H9 (cell line): ENCODE data around the gene RAB14. TPM values are rescaled to one million over a fixed set of nuclear protein-coding genes. Genes with fewer than 3 reads are reported as not detected.

ENCODE experiments used
- DNase-seq: peaks from one replicate; pipeline ENCODE4 v3.0.0-alpha.2; 2017
- H2AFZ ChIP-seq: one replicate; pipeline ENCODE4 v1.6.1; 2013; ENCODE audit warnings: mild to moderate bottlenecking, low read length, control low read depth, moderate library complexity
- H2AK5ac ChIP-seq: 2 replicates; pipeline ENCODE4 v1.6.1; 2013; ENCODE audit warnings: low read length, control low read depth, mixed read lengths; ENCODE audit not compliant: insufficient read length
- H2BK120ac ChIP-seq: one replicate; pipeline ENCODE4 v1.6.1; 2013; ENCODE audit warnings: low read depth, mild to moderate bottlenecking, low read length, control low read depth, inconsistent platforms; ENCODE audit not compliant: poor library complexity, severe bottlenecking
- H2BK12ac ChIP-seq: 2 replicates; pipeline ENCODE4 v1.6.1; 2013; ENCODE audit warnings: low read length, control low read depth, mixed read lengths, low read depth; ENCODE audit not compliant: insufficient read length
- H2BK15ac ChIP-seq: 2 replicates; pipeline ENCODE4 v1.6.1; 2013; ENCODE audit warnings: low read depth, low read length, control low read depth
- H2BK20ac ChIP-seq: one replicate; pipeline ENCODE4 v1.6.1; 2013; ENCODE audit warnings: low read depth, mild to moderate bottlenecking, low read length, control low read depth, inconsistent platforms; ENCODE audit not compliant: poor library complexity, severe bottlenecking
- H2BK5ac ChIP-seq: 2 replicates; pipeline ENCODE4 v1.6.1; 2013; ENCODE audit warnings: low read length, control low read depth, mixed read lengths; ENCODE audit not compliant: insufficient read length
- H3K14ac ChIP-seq: 2 replicates; pipeline ENCODE4 v1.6.1; 2013; ENCODE audit warnings: low read length, control low read depth; ENCODE audit not compliant: insufficient read depth
- H3K18ac ChIP-seq: 2 replicates; pipeline ENCODE4 v1.6.1; 2013; ENCODE audit warnings: low read depth, mild to moderate bottlenecking, mixed read lengths, low read length, control low read depth; ENCODE audit not compliant: insufficient read length
- H3K23ac ChIP-seq: 2 replicates; pipeline ENCODE4 v1.6.1; 2013; ENCODE audit warnings: low read length, control low read depth, mixed read lengths, low read depth; ENCODE audit not compliant: insufficient read length
- H3K23me2 ChIP-seq: 2 replicates; pipeline ENCODE4 v1.6.1; 2013; ENCODE audit warnings: low read depth, mild to moderate bottlenecking, mixed read lengths, low read length, control low read depth; ENCODE audit not compliant: insufficient read length, poor library complexity, severe bottlenecking
- H3K27ac ChIP-seq: 2 replicates; pipeline ENCODE4 v1.5.1; 2013; ENCODE audit warnings: low read length, control low read depth, mixed read lengths, low read depth; ENCODE audit not compliant: insufficient read length
- H3K27me3 ChIP-seq: 2 replicates; pipeline ENCODE4 v1.6.1; 2013; ENCODE audit warnings: low read length, control low read depth, inconsistent platforms; ENCODE audit not compliant: insufficient read depth
- H3K4ac ChIP-seq: 2 replicates; pipeline ENCODE4 v1.6.1; 2013; ENCODE audit warnings: low read depth, mild to moderate bottlenecking, control low read depth, inconsistent platforms, low read length, moderate library complexity
- H3K4me1 ChIP-seq: 2 replicates; pipeline ENCODE4 v1.6.1; 2013; ENCODE audit warnings: low read length, control low read depth, inconsistent platforms; ENCODE audit not compliant: insufficient read depth
- H3K4me2 ChIP-seq: 2 replicates; pipeline ENCODE4 v1.6.1; 2013; ENCODE audit warnings: low read length, control low read depth, mixed read lengths; ENCODE audit not compliant: insufficient read length, insufficient read depth
- H3K56ac ChIP-seq: 2 replicates; pipeline ENCODE4 v1.6.1; 2013; ENCODE audit warnings: low read depth, mild to moderate bottlenecking, mixed read lengths, low read length, control low read depth; ENCODE audit not compliant: insufficient read length
- H3K79me1 ChIP-seq: 2 replicates; pipeline ENCODE4 v1.6.1; 2013; ENCODE audit warnings: low read depth, mild to moderate bottlenecking, moderate library complexity, low read length, control low read depth, inconsistent platforms; ENCODE audit not compliant: insufficient read depth, poor library complexity, severe bottlenecking
- H3K79me2 ChIP-seq: 2 replicates; pipeline ENCODE4 v1.6.1; 2013; ENCODE audit warnings: low read length, control low read depth, inconsistent platforms; ENCODE audit not compliant: insufficient read depth
- H3K9ac ChIP-seq: 2 replicates; pipeline ENCODE4 v1.6.1; 2013; ENCODE audit warnings: low read length, control low read depth, mixed read lengths; ENCODE audit not compliant: insufficient read length; ENCODE audit errors: extremely low read depth
- H3K9me3 ChIP-seq: one replicate; pipeline ENCODE4 v1.6.1; 2013; ENCODE audit warnings: low read depth, low read length, inconsistent platforms; ENCODE audit not compliant: control insufficient read depth
- H3T11ph ChIP-seq: one replicate; pipeline ENCODE4 v1.6.1; 2013; ENCODE audit warnings: mild to moderate bottlenecking, low read length, control low read depth, inconsistent platforms
- H4K20me1 ChIP-seq: one replicate; pipeline ENCODE4 v1.6.1; 2013; ENCODE audit not compliant: control insufficient read depth, insufficient read length, insufficient read depth
- H4K5ac ChIP-seq: 2 replicates; pipeline ENCODE4 v1.6.1; 2013; ENCODE audit warnings: low read depth, mild to moderate bottlenecking, mixed read lengths, low read length, control low read depth; ENCODE audit not compliant: insufficient read length
- H4K8ac ChIP-seq: replicated peaks from 2 replicates; pipeline ENCODE4 v1.6.1; 2013; ENCODE audit warnings: low read length, control low read depth, mixed read lengths, low read depth; ENCODE audit not compliant: insufficient read length
- H4K91ac ChIP-seq: 2 replicates; pipeline ENCODE4 v1.6.1; 2013; ENCODE audit warnings: low read depth, mild to moderate bottlenecking, moderate library complexity, mixed read lengths, low read length, control low read depth; ENCODE audit not compliant: insufficient read length
- H3K27ac Mint-ChIP-seq, 3 experiments: 2 replicates in 2 of 3; 3 replicates in 1 of 3; pipeline ENCODE4 v1.8.0; 2020 to 2021; ENCODE audit warnings: mixed read lengths in 3 of 3, mild to moderate bottlenecking in 1 of 3, moderate library complexity in 1 of 3
- H3K27me3 Mint-ChIP-seq: 2 replicates; pipeline ENCODE4 v1.8.0; 2021; ENCODE audit warnings: low read depth, mild to moderate bottlenecking, moderate library complexity, mixed read lengths
- H3K36me3 Mint-ChIP-seq, 3 experiments: 2 replicates in 2 of 3; 3 replicates in 1 of 3; pipeline ENCODE4 v1.8.0; 2020 to 2021; ENCODE audit warnings: low read depth in 3 of 3, mixed read lengths in 3 of 3; ENCODE audit not compliant: insufficient read depth in 1 of 3
- H3K4me1 Mint-ChIP-seq, 2 experiments: 2 replicates each; pipeline ENCODE4 v1.8.0; 2020; ENCODE audit warnings: mixed read lengths in 2 of 2
- H3K4me3 Mint-ChIP-seq, 2 experiments: 2 replicates in 1 of 2; 3 replicates in 1 of 2; pipeline ENCODE4 v1.8.0; 2020 to 2021; ENCODE audit warnings: mild to moderate bottlenecking in 2 of 2, mixed read lengths in 2 of 2, moderate library complexity in 1 of 2
- H3K9me3 Mint-ChIP-seq, 2 experiments: 2 replicates in 1 of 2; 3 replicates in 1 of 2; pipeline ENCODE4 v1.8.0; 2020; ENCODE audit warnings: mild to moderate bottlenecking in 2 of 2, mixed read lengths in 2 of 2, moderate library complexity in 1 of 2
- WGBS: extraction: QIAGEN DNeasy Blood & Tissue Kit; methylation state at CpG from one replicate; pipeline ENCODE4 v1.1.7; 2013; ENCODE audit warnings: missing lambda C conversion rate, low lambda C conversion rate, mixed read lengths; ENCODE audit not compliant: insufficient read length; ENCODE audit errors: extremely low coverage; 5-methylcytosine and 5-hydroxymethylcytosine counted together
- total RNA-seq: library from RNA; stranded (reverse); gene quantifications from 2 replicates; pipeline ENCODE4 v1.2.1, GENCODE V29; 2021
- TF ChIP-seq, protein P1 (sequence below): fragments of 200-600 bp; sonication (generic); conservative IDR thresholded peaks from 3 replicates; pipeline ENCODE4 v1.8.0; 2021; ENCODE audit warnings: antibody characterized with exemption, mild to moderate bottlenecking

Gene RAB14
- total RNA-seq, 1 experiment from 2014 or later, result 33.6 TPM

DNA sequence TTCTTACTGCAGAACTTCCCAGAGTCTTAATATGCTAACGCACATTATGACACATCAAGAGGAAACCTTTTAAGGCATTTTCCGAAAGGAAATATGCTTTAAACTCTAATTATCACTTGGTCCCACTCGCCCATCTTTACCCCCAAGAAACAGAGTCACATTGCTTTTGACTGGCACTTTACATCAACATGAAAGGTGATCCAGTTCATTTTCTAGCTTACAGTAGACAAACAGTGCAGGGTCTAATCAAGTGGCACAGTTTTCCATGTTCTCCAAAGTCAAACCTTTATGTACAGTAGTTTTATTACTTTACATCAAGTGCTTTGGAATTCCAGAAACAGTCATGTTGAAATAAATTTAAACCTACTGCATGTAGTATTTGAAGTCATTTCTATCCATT, 12.0 kb downstream of the RAB14 start:
- Mint-ChIP-seq H3K27ac (no peak overlapping the region), H3K27me3 (no peaks in the 10 kb centered on the region)
- no peak overlapping the region for H3K27ac ChIP-seq

More for the DNA sequence above, 12.0 kb downstream of the RAB14 start:
- Histone ChIP-seq H2BK20ac (no peak overlapping the region), H3K9me3 (no peaks in the 10 kb centered on the region), H4K8ac (no peak overlapping the region), H4K5ac (no peak overlapping the region), H3K27me3 (no peaks in the 10 kb centered on the region), H3K23me2 (no peaks in the 10 kb centered on the region), H3K14ac (no peak overlapping the region), H3K79me1 (peaks cover 3% of the 10 kb centered on the region), H2BK15ac (no peak overlapping the region), H2AFZ (no peak overlapping the region), H3K79me2 (peaks cover 9% of the 10 kb centered on the region), H3K4ac (no peak overlapping the region), H4K91ac (no peak overlapping the region), H3K4me1 (no peaks in the 10 kb centered on the region), H2AK5ac (no peak overlapping the region), H3K23ac (no peak overlapping the region), H2BK5ac (no peak overlapping the region), H4K20me1 (no peaks in the 10 kb centered on the region), H3K18ac (no peak overlapping the region), H3K4me2 (no peak overlapping the region), H2BK120ac (no peak overlapping the region), H2BK12ac (no peak overlapping the region), H3K56ac (no peak overlapping the region), H3K9ac (no peak overlapping the region), H3T11ph (no peak overlapping the region)
- Mint-ChIP-seq H3K36me3 (peaks cover 0 to 10% (median 1%) of the 10 kb centered on the region in 3 experiments; a peak in 2 of 7 replicates), H3K4me1 (peaks cover 1 to 6% of the 10 kb centered on the region in 2 experiments; a peak in 1 of 4 replicates), H3K4me3 (no peak overlapping the region), H3K9me3 (no peaks in the 10 kb centered on the region)
- WGBS, result no CpG with 5 or more reads among the region's 3 CpGs
- TF ChIP-seq, protein P1, sequence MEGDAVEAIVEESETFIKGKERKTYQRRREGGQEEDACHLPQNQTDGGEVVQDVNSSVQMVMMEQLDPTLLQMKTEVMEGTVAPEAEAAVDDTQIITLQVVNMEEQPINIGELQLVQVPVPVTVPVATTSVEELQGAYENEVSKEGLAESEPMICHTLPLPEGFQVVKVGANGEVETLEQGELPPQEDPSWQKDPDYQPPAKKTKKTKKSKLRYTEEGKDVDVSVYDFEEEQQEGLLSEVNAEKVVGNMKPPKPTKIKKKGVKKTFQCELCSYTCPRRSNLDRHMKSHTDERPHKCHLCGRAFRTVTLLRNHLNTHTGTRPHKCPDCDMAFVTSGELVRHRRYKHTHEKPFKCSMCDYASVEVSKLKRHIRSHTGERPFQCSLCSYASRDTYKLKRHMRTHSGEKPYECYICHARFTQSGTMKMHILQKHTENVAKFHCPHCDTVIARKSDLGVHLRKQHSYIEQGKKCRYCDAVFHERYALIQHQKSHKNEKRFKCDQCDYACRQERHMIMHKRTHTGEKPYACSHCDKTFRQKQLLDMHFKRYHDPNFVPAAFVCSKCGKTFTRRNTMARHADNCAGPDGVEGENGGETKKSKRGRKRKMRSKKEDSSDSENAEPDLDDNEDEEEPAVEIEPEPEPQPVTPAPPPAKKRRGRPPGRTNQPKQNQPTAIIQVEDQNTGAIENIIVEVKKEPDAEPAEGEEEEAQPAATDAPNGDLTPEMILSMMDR, result no peak
- DNase-seq, result no peak
